Measurements from ENCODE around the gene AICDA.
"Not testable (repeated sequence)": the region's sequence is repeated elsewhere in the genome, so short reads cannot be mapped to it uniquely, and the experiment has no call there.

GRCh38 chr12:8636007-8636346, 23.3 kb upstream of the AICDA start:
- TF ChIP-seq, protein P1, sequence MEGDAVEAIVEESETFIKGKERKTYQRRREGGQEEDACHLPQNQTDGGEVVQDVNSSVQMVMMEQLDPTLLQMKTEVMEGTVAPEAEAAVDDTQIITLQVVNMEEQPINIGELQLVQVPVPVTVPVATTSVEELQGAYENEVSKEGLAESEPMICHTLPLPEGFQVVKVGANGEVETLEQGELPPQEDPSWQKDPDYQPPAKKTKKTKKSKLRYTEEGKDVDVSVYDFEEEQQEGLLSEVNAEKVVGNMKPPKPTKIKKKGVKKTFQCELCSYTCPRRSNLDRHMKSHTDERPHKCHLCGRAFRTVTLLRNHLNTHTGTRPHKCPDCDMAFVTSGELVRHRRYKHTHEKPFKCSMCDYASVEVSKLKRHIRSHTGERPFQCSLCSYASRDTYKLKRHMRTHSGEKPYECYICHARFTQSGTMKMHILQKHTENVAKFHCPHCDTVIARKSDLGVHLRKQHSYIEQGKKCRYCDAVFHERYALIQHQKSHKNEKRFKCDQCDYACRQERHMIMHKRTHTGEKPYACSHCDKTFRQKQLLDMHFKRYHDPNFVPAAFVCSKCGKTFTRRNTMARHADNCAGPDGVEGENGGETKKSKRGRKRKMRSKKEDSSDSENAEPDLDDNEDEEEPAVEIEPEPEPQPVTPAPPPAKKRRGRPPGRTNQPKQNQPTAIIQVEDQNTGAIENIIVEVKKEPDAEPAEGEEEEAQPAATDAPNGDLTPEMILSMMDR (optimal IDR thresholded peaks at IDR 0.05 in 1 of 3, IDR thresholded peaks at IDR 0.05 in 1 of 3, conservative IDR thresholded peaks at IDR 0.05 in 1 of 3; ENCODE audit: extremely low read depth in 1 of 3, insufficient read depth in 2 of 3, low read length in 3 of 3) = not testable (repeated sequence)
- not testable (repeated sequence) for TF ChIP-seq EZH2 (IDR thresholded peaks at IDR 0.05; ENCODE audit: low read length)

All from keratinocyte (primary cell).